IMR-90 (cell line): ENCODE results near the gene MAPRE2. TPM values are rescaled to one million over a fixed set of nuclear protein-coding genes. Genes with fewer than 3 reads are reported as not detected.

Source experiments
- ATAC-seq: fragments of 200-7000 bp; cut with Tn5 transposase; 2 replicates; pipeline ENCODE4 v1.9.1; 2020; ENCODE audit warnings: low read depth, mild to moderate bottlenecking, moderate library complexity
- BruUV-seq: library from RNA; stranded (reverse); fragments of 400-500 nt; replicated peaks from 2 replicates; lab custom pipeline; 2021; lab: Mats Ljungman, UMichigan
- CTCF ChIA-PET: fragments of 300-600 bp; formaldehyde crosslinking; extraction: SDS; loops from one replicate; lab custom pipeline; 2021; ENCODE audit warnings: antibody characterized with exemption; lab: Yijun Ruan, JAX
- POLR2A ChIA-PET: fragments of 300-600 bp; sonication (Branson Sonifier 250); formaldehyde crosslinking; loops from one replicate; lab custom pipeline; 2022; ENCODE audit warnings: antibody characterized with exemption; ENCODE audit not compliant: unreplicated experiment; lab: Charles Lee
- DNase-seq: peaks from one replicate; pipeline ENCODE4 v3.0.0; 2013
- H2AFZ ChIP-seq: replicated peaks from 2 replicates; pipeline ENCODE3; 2013; ENCODE audit warnings: low read length, mild to moderate bottlenecking; ENCODE audit not compliant: poor library complexity
- H2AK5ac ChIP-seq: 2 replicates; pipeline ENCODE4 v1.6.1; 2013; ENCODE audit warnings: low read depth, low read length, inconsistent platforms
- H2AK9ac ChIP-seq: replicated peaks from 2 replicates; pipeline ENCODE3; 2013; ENCODE audit warnings: mild to moderate bottlenecking, low read depth, low read length, moderate library complexity; ENCODE audit not compliant: poor library complexity
- H2BK120ac ChIP-seq: 2 replicates; pipeline ENCODE4 v1.6.1; 2013; ENCODE audit warnings: low read depth, low read length, inconsistent platforms
- H2BK15ac ChIP-seq: 3 replicates; pipeline ENCODE4 v1.6.1; 2013; ENCODE audit warnings: low read depth, low read length, inconsistent platforms
- H2BK20ac ChIP-seq: 2 replicates; pipeline ENCODE4 v1.6.1; 2013; ENCODE audit warnings: low read depth, mild to moderate bottlenecking, inconsistent platforms, low read length, moderate library complexity
- H2BK5ac ChIP-seq: 2 replicates; pipeline ENCODE4 v1.6.1; 2013; ENCODE audit warnings: mild to moderate bottlenecking, low read depth, low read length, inconsistent platforms; ENCODE audit not compliant: poor library complexity, severe bottlenecking
- H3K14ac ChIP-seq: replicated peaks from 2 replicates; pipeline ENCODE4 v1.6.1; 2013; ENCODE audit warnings: low read depth, low read length, inconsistent platforms
- H3K18ac ChIP-seq: 2 replicates; pipeline ENCODE4 v1.6.1; 2013; ENCODE audit warnings: low read depth, low read length, control low read depth
- H3K23ac ChIP-seq: 2 replicates; pipeline ENCODE4 v1.6.1; 2013; ENCODE audit warnings: low read depth, low read length, inconsistent platforms
- H3K27ac ChIP-seq: 2 replicates; pipeline ENCODE4 v1.5.1; 2013; ENCODE audit warnings: mild to moderate bottlenecking, control low read depth, low read length; ENCODE audit not compliant: insufficient read depth
- H3K27me3 ChIP-seq: 2 replicates; pipeline ENCODE4 v1.6.1; 2013; ENCODE audit warnings: low read length; ENCODE audit not compliant: control insufficient read depth, insufficient read depth
- H3K36me3 ChIP-seq: 2 replicates; pipeline ENCODE4 v1.6.1; 2013; ENCODE audit warnings: low read length, mixed read lengths; ENCODE audit not compliant: control insufficient read depth, insufficient read depth
- H3K4ac ChIP-seq: 2 replicates; pipeline ENCODE4 v1.6.1; 2013; ENCODE audit warnings: low read depth, low read length, inconsistent platforms
- H3K4me1 ChIP-seq: 2 replicates; pipeline ENCODE4 v1.6.1; 2013; ENCODE audit warnings: low read length, mixed read lengths; ENCODE audit not compliant: control insufficient read depth, insufficient read depth
- H3K4me2 ChIP-seq: 2 replicates; pipeline ENCODE4 v1.6.1; 2013; ENCODE audit warnings: low read depth, mild to moderate bottlenecking, control low read depth, low read length, moderate library complexity
- H3K4me3 ChIP-seq: 2 replicates; pipeline ENCODE4 v1.5.1; 2013; ENCODE audit warnings: low read depth, mild to moderate bottlenecking, control low read depth, low read length, moderate library complexity; ENCODE audit not compliant: insufficient read depth
- H3K56ac ChIP-seq: 2 replicates; pipeline ENCODE4 v1.6.1; 2013; ENCODE audit warnings: low read length, inconsistent platforms; ENCODE audit not compliant: insufficient read depth; ENCODE audit errors: extremely low read depth
- H3K79me1 ChIP-seq, 2 experiments: 2 replicates each; pipeline ENCODE4 v1.6.1; 2013; ENCODE audit warnings: low read length in 2 of 2, inconsistent platforms in 1 of 2, low read depth in 1 of 2
- H3K9ac ChIP-seq: 2 replicates; pipeline ENCODE4 v1.6.1; 2013; ENCODE audit warnings: low read depth, low read length, control low read depth
- H3K9me1 ChIP-seq: 2 replicates; pipeline ENCODE4 v1.6.1; 2013; ENCODE audit warnings: low read length, inconsistent platforms; ENCODE audit not compliant: insufficient read depth
- H3K9me3 ChIP-seq: 2 replicates; pipeline ENCODE4 v1.6.1; 2013; ENCODE audit warnings: low read length; ENCODE audit not compliant: control insufficient read depth, insufficient read depth
- H4K20me1 ChIP-seq: 2 replicates; pipeline ENCODE4 v1.6.1; 2013; ENCODE audit warnings: low read length, inconsistent platforms; ENCODE audit not compliant: insufficient read depth
- H4K5ac ChIP-seq: 2 replicates; pipeline ENCODE4 v1.6.1; 2013; ENCODE audit warnings: mild to moderate bottlenecking, low read depth, low read length, control low read depth
- H4K8ac ChIP-seq, 2 experiments: 2 replicates each; pipeline ENCODE4 v1.6.1; 2013; ENCODE audit warnings: low read depth in 2 of 2, low read length in 2 of 2, control low read depth in 1 of 2, inconsistent platforms in 1 of 2
- H4K91ac ChIP-seq: 2 replicates; pipeline ENCODE4 v1.6.1; 2013; ENCODE audit warnings: low read depth, low read length, inconsistent platforms; ENCODE audit not compliant: insufficient read depth
- CEBPB ChIP-seq: IDR thresholded peaks from 2 replicates; pipeline ENCODE4 v1.6.1; 2012; ENCODE audit warnings: low read depth, low read length, improper control_type of control experiment
- CHD1 ChIP-seq: IDR thresholded peaks from 2 replicates; pipeline ENCODE4 v1.6.1; 2012; ENCODE audit warnings: low read depth, low read length, improper control_type of control experiment
- FOS ChIP-seq: fragments of 150-350 bp; IDR thresholded peaks from 2 replicates; pipeline ENCODE4 v1.6.1; 2016; ENCODE audit warnings: low read depth, low read length
- MXI1 ChIP-seq: IDR thresholded peaks from 2 replicates; pipeline ENCODE4 v1.6.1; 2012; ENCODE audit warnings: low read depth, mild to moderate bottlenecking, low read length, moderate library complexity, borderline replicate concordance
- NFE2L2 ChIP-seq: fragments of 150-350 bp; IDR thresholded peaks from 2 replicates; pipeline ENCODE4 v1.6.1; 2016; ENCODE audit warnings: low read depth, mild to moderate bottlenecking, low read length
- POLR2A ChIP-seq: IDR thresholded peaks from 2 replicates; pipeline ENCODE4 v1.6.1; 2012; ENCODE audit warnings: mild to moderate bottlenecking, low read depth, low read length
- RAD21 ChIP-seq: IDR thresholded peaks from 2 replicates; pipeline ENCODE4 v1.6.1; 2012; ENCODE audit warnings: low read length, improper control_type of control experiment
- RCOR1 ChIP-seq: IDR thresholded peaks from 2 replicates; pipeline ENCODE4 v1.6.1; 2012; ENCODE audit warnings: mild to moderate bottlenecking, low read length, improper control_type of control experiment; ENCODE audit not compliant: insufficient replicate concordance
- SMC3 ChIP-seq: fragments of 150-350 bp; IDR thresholded peaks from 2 replicates; pipeline ENCODE4 v1.6.1; 2016; ENCODE audit warnings: low read depth, mild to moderate bottlenecking, antibody characterized with exemption, low read length, moderate library complexity
- whole genome bisulfite sequencing, 2 experiments: methylation state at CpG; one replicate each; pipeline versions ENCODE4 v1.1.5 to v1.1.7; 2013; ENCODE audit warnings: missing lambda C conversion rate in 2 of 2; ENCODE audit not compliant: insufficient read length in 1 of 2; ENCODE audit errors: extremely low coverage in 2 of 2; 5-methylcytosine and 5-hydroxymethylcytosine counted together
- dilution Hi-C: fragments of 300-500 bp; cut with HindIII; formaldehyde crosslinking; loops from one replicate; pipeline ENCODE4 v1.14.3; 2018; ENCODE audit warnings: low sequenced_read_pairs; ENCODE audit not compliant: unreplicated experiment
- in situ Hi-C: fragments of 300-500 bp; cut with MboI; formaldehyde crosslinking; loops from 3 replicates; pipeline ENCODE4 v1.14.3; 2019; ENCODE audit warnings: low sequenced_read_pairs, inconsistent platforms, mixed read lengths
- intact Hi-C: fragments of 100-400 bp; cut with micrococcal nuclease; formaldehyde crosslinking; loops from 2 replicates; pipeline ENCODE4 v1.10.0; 2022
- polyA plus RNA-seq, 3 experiments: library from polyadenylated mRNA; depleted of rRNA; stranded (reverse); fragments of >200 nt; gene quantifications; 2 replicates each; pipeline ENCODE4 v1.2.3, GENCODE V29; 2012; ENCODE audit warnings: low replicate concordance in 1 of 3
- total RNA-seq: library from RNA; depleted of rRNA; stranded (reverse); fragments of >200 nt; gene quantifications from 2 replicates; pipeline ENCODE4 v1.2.3, GENCODE V29; 2012
- TF ChIP-seq, protein P1 (sequence below): fragments of 150-350 bp; IDR thresholded peaks from 2 replicates; pipeline ENCODE4 v1.6.1; 2016; ENCODE audit warnings: low read depth, mild to moderate bottlenecking, low read length, moderate library complexity, borderline replicate concordance

The MAPRE2 gene
- total and polyA plus RNA-seq, 2 of the 4 experiments (the other 2 are of a cell fraction), result 19.6 to 23.8 TPM

DNA sequence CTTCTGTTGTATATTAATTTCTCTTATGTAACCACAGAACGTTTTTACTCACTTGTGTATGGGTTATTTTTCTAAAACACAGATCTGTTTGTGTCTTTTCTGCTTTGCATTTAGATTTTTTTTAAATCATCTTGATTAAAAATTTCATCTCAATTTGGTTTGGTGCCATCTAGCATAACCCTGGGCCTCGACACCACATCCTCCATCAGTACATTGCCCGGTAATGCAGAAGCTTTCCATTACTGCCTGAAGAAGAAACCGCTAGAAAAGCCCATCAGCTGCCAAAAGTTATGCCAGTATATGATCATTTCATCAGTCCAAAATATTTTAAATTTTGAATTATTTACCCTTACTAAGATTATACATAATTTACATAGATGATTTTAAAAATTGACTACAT is 26.2 kb downstream of the MAPRE2 start:
- Histone ChIP-seq H3K56ac (no peak overlapping the region), H3K9me1 (peaks cover 5% of the 10 kb centered on the region; the same call in 1 of the 2 replicates), H3K14ac (no peak overlapping the region), H3K4ac (no peak overlapping the region), H2AK9ac (no peak overlapping the region), H3K27ac (no peak overlapping the region), H2BK15ac (no peak overlapping the region), H2AFZ (no peak overlapping the region), H3K4me1 (no peaks in the 10 kb centered on the region; the same call in 1 of the 2 replicates), H3K9ac (no peak overlapping the region), H2BK5ac (no peak overlapping the region), H3K79me1 (peaks cover 0 to 3% of the 10 kb centered on the region in 2 experiments; a peak in 1 of 4 replicates), H3K18ac (no peak overlapping the region), H4K8ac (no peak overlapping the region), H3K27me3 (no peaks in the 10 kb centered on the region), H4K20me1 (no peaks in the 10 kb centered on the region), H3K4me2 (no peak overlapping the region), H2AK5ac (no peak overlapping the region), H2BK120ac (no peak overlapping the region), H4K5ac (no peak overlapping the region), H4K91ac (no peak overlapping the region), H3K23ac (no peak overlapping the region), H3K9me3 (no peaks in the 10 kb centered on the region), H3K4me3 (no peak overlapping the region), H2BK20ac (no peak overlapping the region), H3K36me3 (no peaks in the 10 kb centered on the region)
- POLR2A ChIA-PET, result no interaction called here
- ATAC-seq, result no peak
- CTCF ChIA-PET, result interaction anchor here (0.7 kb wide), 1 partner anchor 9 kb away, joined by 3 read pairs; no protein-coding TSS in a partner anchor
- TF ChIP-seq SMC3 (no peak), NFE2L2 (no peak), MXI1 (no peak), POLR2A (no peak), CEBPB (no peak), RAD21 (no peak), FOS (no peak), RCOR1 (no peak), CHD1 (no peak)
- TF ChIP-seq, protein P1, sequence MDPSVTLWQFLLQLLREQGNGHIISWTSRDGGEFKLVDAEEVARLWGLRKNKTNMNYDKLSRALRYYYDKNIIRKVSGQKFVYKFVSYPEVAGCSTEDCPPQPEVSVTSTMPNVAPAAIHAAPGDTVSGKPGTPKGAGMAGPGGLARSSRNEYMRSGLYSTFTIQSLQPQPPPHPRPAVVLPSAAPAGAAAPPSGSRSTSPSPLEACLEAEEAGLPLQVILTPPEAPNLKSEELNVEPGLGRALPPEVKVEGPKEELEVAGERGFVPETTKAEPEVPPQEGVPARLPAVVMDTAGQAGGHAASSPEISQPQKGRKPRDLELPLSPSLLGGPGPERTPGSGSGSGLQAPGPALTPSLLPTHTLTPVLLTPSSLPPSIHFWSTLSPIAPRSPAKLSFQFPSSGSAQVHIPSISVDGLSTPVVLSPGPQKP, result no peak
- no CpG with 5 or more reads among the region's 4 CpGs for WGBS, 2 experiments
- DNase-seq, result no peak
- dilution Hi-C loops (no loop called here), in situ Hi-C loops (no loop called here), intact Hi-C loops (no loop called here)
- BruUV-seq, result no TSS peak
